H9 (cell line): ENCODE results near the gene HSPA4. TPM values are rescaled to one million over a fixed set of nuclear protein-coding genes. Genes with fewer than 3 reads are reported as not detected.

Experiments
- DNase-seq: peaks from one replicate; pipeline ENCODE4 v3.0.0-alpha.2; 2017
- H2AFZ ChIP-seq: one replicate; pipeline ENCODE4 v1.6.1; 2013; ENCODE audit warnings: mild to moderate bottlenecking, low read length, control low read depth, moderate library complexity
- H2AK5ac ChIP-seq: 2 replicates; pipeline ENCODE4 v1.6.1; 2013; ENCODE audit warnings: low read length, control low read depth, mixed read lengths; ENCODE audit not compliant: insufficient read length
- H2BK120ac ChIP-seq: one replicate; pipeline ENCODE4 v1.6.1; 2013; ENCODE audit warnings: low read depth, mild to moderate bottlenecking, low read length, control low read depth, inconsistent platforms; ENCODE audit not compliant: poor library complexity, severe bottlenecking
- H2BK12ac ChIP-seq: 2 replicates; pipeline ENCODE4 v1.6.1; 2013; ENCODE audit warnings: low read length, control low read depth, mixed read lengths, low read depth; ENCODE audit not compliant: insufficient read length
- H2BK15ac ChIP-seq: 2 replicates; pipeline ENCODE4 v1.6.1; 2013; ENCODE audit warnings: low read depth, low read length, control low read depth
- H2BK20ac ChIP-seq: one replicate; pipeline ENCODE4 v1.6.1; 2013; ENCODE audit warnings: low read depth, mild to moderate bottlenecking, low read length, control low read depth, inconsistent platforms; ENCODE audit not compliant: poor library complexity, severe bottlenecking
- H2BK5ac ChIP-seq: 2 replicates; pipeline ENCODE4 v1.6.1; 2013; ENCODE audit warnings: low read length, control low read depth, mixed read lengths; ENCODE audit not compliant: insufficient read length
- H3K14ac ChIP-seq: 2 replicates; pipeline ENCODE4 v1.6.1; 2013; ENCODE audit warnings: low read length, control low read depth; ENCODE audit not compliant: insufficient read depth
- H3K18ac ChIP-seq: 2 replicates; pipeline ENCODE4 v1.6.1; 2013; ENCODE audit warnings: low read depth, mild to moderate bottlenecking, mixed read lengths, low read length, control low read depth; ENCODE audit not compliant: insufficient read length
- H3K23ac ChIP-seq: 2 replicates; pipeline ENCODE4 v1.6.1; 2013; ENCODE audit warnings: low read length, control low read depth, mixed read lengths, low read depth; ENCODE audit not compliant: insufficient read length
- H3K23me2 ChIP-seq: 2 replicates; pipeline ENCODE4 v1.6.1; 2013; ENCODE audit warnings: low read depth, mild to moderate bottlenecking, mixed read lengths, low read length, control low read depth; ENCODE audit not compliant: insufficient read length, poor library complexity, severe bottlenecking
- H3K27ac ChIP-seq: 2 replicates; pipeline ENCODE4 v1.5.1; 2013; ENCODE audit warnings: low read length, control low read depth, mixed read lengths, low read depth; ENCODE audit not compliant: insufficient read length
- H3K27me3 ChIP-seq: 2 replicates; pipeline ENCODE4 v1.6.1; 2013; ENCODE audit warnings: low read length, control low read depth, inconsistent platforms; ENCODE audit not compliant: insufficient read depth
- H3K4ac ChIP-seq: 2 replicates; pipeline ENCODE4 v1.6.1; 2013; ENCODE audit warnings: low read depth, mild to moderate bottlenecking, control low read depth, inconsistent platforms, low read length, moderate library complexity
- H3K4me1 ChIP-seq: 2 replicates; pipeline ENCODE4 v1.6.1; 2013; ENCODE audit warnings: low read length, control low read depth, inconsistent platforms; ENCODE audit not compliant: insufficient read depth
- H3K4me2 ChIP-seq: 2 replicates; pipeline ENCODE4 v1.6.1; 2013; ENCODE audit warnings: low read length, control low read depth, mixed read lengths; ENCODE audit not compliant: insufficient read length, insufficient read depth
- H3K56ac ChIP-seq: 2 replicates; pipeline ENCODE4 v1.6.1; 2013; ENCODE audit warnings: low read depth, mild to moderate bottlenecking, mixed read lengths, low read length, control low read depth; ENCODE audit not compliant: insufficient read length
- H3K79me1 ChIP-seq: 2 replicates; pipeline ENCODE4 v1.6.1; 2013; ENCODE audit warnings: low read depth, mild to moderate bottlenecking, moderate library complexity, low read length, control low read depth, inconsistent platforms; ENCODE audit not compliant: insufficient read depth, poor library complexity, severe bottlenecking
- H3K79me2 ChIP-seq: 2 replicates; pipeline ENCODE4 v1.6.1; 2013; ENCODE audit warnings: low read length, control low read depth, inconsistent platforms; ENCODE audit not compliant: insufficient read depth
- H3K9ac ChIP-seq: 2 replicates; pipeline ENCODE4 v1.6.1; 2013; ENCODE audit warnings: low read length, control low read depth, mixed read lengths; ENCODE audit not compliant: insufficient read length; ENCODE audit errors: extremely low read depth
- H3K9me3 ChIP-seq: one replicate; pipeline ENCODE4 v1.6.1; 2013; ENCODE audit warnings: low read depth, low read length, inconsistent platforms; ENCODE audit not compliant: control insufficient read depth
- H3T11ph ChIP-seq: one replicate; pipeline ENCODE4 v1.6.1; 2013; ENCODE audit warnings: mild to moderate bottlenecking, low read length, control low read depth, inconsistent platforms
- H4K20me1 ChIP-seq: one replicate; pipeline ENCODE4 v1.6.1; 2013; ENCODE audit not compliant: control insufficient read depth, insufficient read length, insufficient read depth
- H4K5ac ChIP-seq: 2 replicates; pipeline ENCODE4 v1.6.1; 2013; ENCODE audit warnings: low read depth, mild to moderate bottlenecking, mixed read lengths, low read length, control low read depth; ENCODE audit not compliant: insufficient read length
- H4K8ac ChIP-seq: replicated peaks from 2 replicates; pipeline ENCODE4 v1.6.1; 2013; ENCODE audit warnings: low read length, control low read depth, mixed read lengths, low read depth; ENCODE audit not compliant: insufficient read length
- H4K91ac ChIP-seq: 2 replicates; pipeline ENCODE4 v1.6.1; 2013; ENCODE audit warnings: low read depth, mild to moderate bottlenecking, moderate library complexity, mixed read lengths, low read length, control low read depth; ENCODE audit not compliant: insufficient read length
- H3K27ac Mint-ChIP-seq, 3 experiments: 2 replicates in 2 of 3; 3 replicates in 1 of 3; pipeline ENCODE4 v1.8.0; 2020 to 2021; ENCODE audit warnings: mixed read lengths in 3 of 3, mild to moderate bottlenecking in 1 of 3, moderate library complexity in 1 of 3
- H3K27me3 Mint-ChIP-seq: 2 replicates; pipeline ENCODE4 v1.8.0; 2021; ENCODE audit warnings: low read depth, mild to moderate bottlenecking, moderate library complexity, mixed read lengths
- H3K36me3 Mint-ChIP-seq, 3 experiments: 2 replicates in 2 of 3; 3 replicates in 1 of 3; pipeline ENCODE4 v1.8.0; 2020 to 2021; ENCODE audit warnings: low read depth in 3 of 3, mixed read lengths in 3 of 3; ENCODE audit not compliant: insufficient read depth in 1 of 3
- H3K4me1 Mint-ChIP-seq, 2 experiments: 2 replicates each; pipeline ENCODE4 v1.8.0; 2020; ENCODE audit warnings: mixed read lengths in 2 of 2
- H3K4me3 Mint-ChIP-seq, 2 experiments: 2 replicates in 1 of 2; 3 replicates in 1 of 2; pipeline ENCODE4 v1.8.0; 2020 to 2021; ENCODE audit warnings: mild to moderate bottlenecking in 2 of 2, mixed read lengths in 2 of 2, moderate library complexity in 1 of 2
- H3K9me3 Mint-ChIP-seq, 2 experiments: 2 replicates in 1 of 2; 3 replicates in 1 of 2; pipeline ENCODE4 v1.8.0; 2020; ENCODE audit warnings: mild to moderate bottlenecking in 2 of 2, mixed read lengths in 2 of 2, moderate library complexity in 1 of 2
- WGBS: extraction: QIAGEN DNeasy Blood & Tissue Kit; methylation state at CpG from one replicate; pipeline ENCODE4 v1.1.7; 2013; ENCODE audit warnings: missing lambda C conversion rate, low lambda C conversion rate, mixed read lengths; ENCODE audit not compliant: insufficient read length; ENCODE audit errors: extremely low coverage; 5-methylcytosine and 5-hydroxymethylcytosine counted together
- total RNA-seq: library from RNA; stranded (reverse); gene quantifications from 2 replicates; pipeline ENCODE4 v1.2.1, GENCODE V29; 2021
- TF ChIP-seq, protein P1 (sequence below): fragments of 200-600 bp; sonication (generic); conservative IDR thresholded peaks from 3 replicates; pipeline ENCODE4 v1.8.0; 2021; ENCODE audit warnings: antibody characterized with exemption, mild to moderate bottlenecking

Gene HSPA4
- total RNA-seq, 1 experiment from 2014 or later, result 293 TPM

DNA sequence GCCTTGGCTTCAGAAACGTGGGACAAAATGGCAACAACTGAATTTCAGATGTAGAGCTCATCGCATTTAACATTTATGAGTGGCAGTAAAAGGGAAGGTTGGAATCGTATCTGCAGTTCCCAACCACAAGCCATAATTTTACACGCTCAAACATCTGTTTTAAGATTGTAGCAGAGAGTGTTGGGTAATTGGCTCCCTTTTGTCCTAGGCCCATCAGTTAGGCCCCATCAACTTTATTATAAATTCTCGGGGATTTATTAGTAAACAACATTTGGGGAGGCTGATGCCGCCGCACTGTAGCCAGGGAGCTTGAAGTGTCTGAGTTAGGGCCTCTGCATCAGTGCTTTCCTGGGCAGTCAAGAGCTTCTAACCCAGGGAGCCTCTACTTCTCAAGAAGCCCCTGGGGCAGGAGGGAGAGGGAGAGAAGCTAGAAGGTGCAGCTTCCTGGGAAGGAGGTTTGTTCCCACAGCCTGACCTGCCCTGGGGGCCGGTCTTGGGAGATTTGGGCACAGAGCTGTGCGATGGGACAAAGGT, 66.2 kb downstream of the HSPA4 start:
- H2BK15ac ChIP-seq, result no peak overlapping the region
- H3K9me3 ChIP-seq, result no peaks in the 10 kb centered on the region
- Mint-ChIP-seq H3K36me3 (no peaks in the 10 kb centered on the region), H3K9me3 (no peaks in the 10 kb centered on the region), H3K4me3 (no peak overlapping the region), H3K4me1 (peaks cover 14 to 20% of the 10 kb centered on the region in 2 experiments), H3K27ac (no peak overlapping the region), H3K27me3 (no peaks in the 10 kb centered on the region; the same call in 1 of the 2 replicates)
- H3K23ac ChIP-seq, result no peak overlapping the region
- H3K79me2 ChIP-seq, result no peaks in the 10 kb centered on the region
- H3K14ac ChIP-seq, result no peak overlapping the region
- H4K91ac ChIP-seq, result no peak overlapping the region
- H2BK20ac ChIP-seq, result no peak overlapping the region
- H3T11ph ChIP-seq, result no peak overlapping the region
- H4K8ac ChIP-seq, result no peak overlapping the region
- H2AK5ac ChIP-seq, result no peak overlapping the region
- TF ChIP-seq, protein P1, sequence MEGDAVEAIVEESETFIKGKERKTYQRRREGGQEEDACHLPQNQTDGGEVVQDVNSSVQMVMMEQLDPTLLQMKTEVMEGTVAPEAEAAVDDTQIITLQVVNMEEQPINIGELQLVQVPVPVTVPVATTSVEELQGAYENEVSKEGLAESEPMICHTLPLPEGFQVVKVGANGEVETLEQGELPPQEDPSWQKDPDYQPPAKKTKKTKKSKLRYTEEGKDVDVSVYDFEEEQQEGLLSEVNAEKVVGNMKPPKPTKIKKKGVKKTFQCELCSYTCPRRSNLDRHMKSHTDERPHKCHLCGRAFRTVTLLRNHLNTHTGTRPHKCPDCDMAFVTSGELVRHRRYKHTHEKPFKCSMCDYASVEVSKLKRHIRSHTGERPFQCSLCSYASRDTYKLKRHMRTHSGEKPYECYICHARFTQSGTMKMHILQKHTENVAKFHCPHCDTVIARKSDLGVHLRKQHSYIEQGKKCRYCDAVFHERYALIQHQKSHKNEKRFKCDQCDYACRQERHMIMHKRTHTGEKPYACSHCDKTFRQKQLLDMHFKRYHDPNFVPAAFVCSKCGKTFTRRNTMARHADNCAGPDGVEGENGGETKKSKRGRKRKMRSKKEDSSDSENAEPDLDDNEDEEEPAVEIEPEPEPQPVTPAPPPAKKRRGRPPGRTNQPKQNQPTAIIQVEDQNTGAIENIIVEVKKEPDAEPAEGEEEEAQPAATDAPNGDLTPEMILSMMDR, result no peak
- no peaks in the 10 kb centered on the region for H3K23me2 ChIP-seq
- no peak overlapping the region for H4K5ac ChIP-seq
- no peak overlapping the region for H3K27ac ChIP-seq
- H2BK120ac ChIP-seq, result no peak overlapping the region
- DNase-seq, result no peak
- no peak overlapping the region for H3K56ac ChIP-seq
- no peaks in the 10 kb centered on the region for H3K4me1 ChIP-seq
- WGBS, result no CpG with 5 or more reads among the region's 9 CpGs
- H4K20me1 ChIP-seq, result no peaks in the 10 kb centered on the region
- no peak overlapping the region for H2AFZ ChIP-seq
- no peak overlapping the region for H2BK5ac ChIP-seq
- H3K4ac ChIP-seq, result no peak overlapping the region
- H3K18ac ChIP-seq, result no peak overlapping the region
- H3K9ac ChIP-seq, result no peak overlapping the region
- H3K27me3 ChIP-seq, result no peaks in the 10 kb centered on the region
- no peak overlapping the region for H2BK12ac ChIP-seq
- no peaks in the 10 kb centered on the region for H3K79me1 ChIP-seq
- H3K4me2 ChIP-seq, result no peak overlapping the region
